OCI-LY3 (cell line): Measurements from ENCODE around the gene CALHM5.

ENCODE experiments used
- CTCF ChIP-seq: fragments of 200-600, 300-600 bp; sonication (generic); IDR thresholded peaks from 2 replicates; pipeline ENCODE4 v1.5.1; 2014; ENCODE audit warnings: antibody characterized with exemption, low read length, low read depth
- EZH2phosphoT487 ChIP-seq: fragments of 200-600 bp; shearing (Covaris generic); IDR thresholded peaks from 2 replicates; pipeline ENCODE4 v1.6.1; 2018; ENCODE audit warnings: antibody characterized with exemption, mixed run types, low read depth

DNA sequence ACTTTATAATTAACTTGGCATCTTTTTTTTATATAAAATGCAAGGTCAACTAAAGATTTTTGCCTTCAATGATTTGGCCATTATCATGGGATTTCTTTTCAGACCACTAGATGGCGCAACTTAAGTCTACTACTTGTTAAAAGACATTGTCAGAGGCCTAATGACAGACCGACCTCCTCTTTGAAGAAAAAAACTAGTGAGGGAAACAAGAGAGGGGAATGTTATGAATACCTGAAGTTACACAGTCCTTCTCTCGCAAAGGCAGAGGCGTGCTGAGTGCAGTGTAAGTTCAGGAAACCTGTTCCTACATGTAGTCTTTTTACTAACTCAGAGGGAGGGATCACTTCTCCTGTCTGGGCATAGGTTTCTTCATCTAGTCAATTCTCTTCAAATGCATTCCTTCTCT, 24.8 kb downstream of the CALHM5 start:
- TF ChIP-seq CTCF (peak; percentile 65), EZH2phosphoT487 (no peak)
